Measurements from ENCODE around the gene MYT1.

The MYT1 gene

GRCh38 chr20:64139199-64140060 lies 24.8 kb upstream of the MYT1 start:
- no peak for DNase-seq (ENCODE audit: low spot score)

- no peak for DNase-seq (ENCODE audit: low spot score)
These were observed 24.0 kb upstream of the MYT1 start for GRCh38 chr20:64140061-64140931.

GRCh38 chr20:64140956-64141355 lies 23.3 kb upstream of the MYT1 start:
- DNase-seq (ENCODE audit: low spot score), result no peak

GRCh38 chr20:64142590-64142989 lies 21.7 kb upstream of the MYT1 start:
- DNase-seq (ENCODE audit: low spot score), result no peak

- DNase-seq (ENCODE audit: low spot score), result no peak
These were observed 21.0 kb upstream of the MYT1 start for GRCh38 chr20:64143018-64143801.

- DNase-seq (ENCODE audit: low spot score), result no peak
These were observed 19.9 kb upstream of the MYT1 start for GRCh38 chr20:64144144-64144912.

- DNase-seq (ENCODE audit: low spot score), result no peak
These were observed 18.6 kb upstream of the MYT1 start for GRCh38 chr20:64145458-64146300.

- DNase-seq (ENCODE audit: low spot score), result no peak
These were observed 17.8 kb upstream of the MYT1 start for GRCh38 chr20:64146301-64146935.

GRCh38 chr20:64146936-64147477 lies 17.2 kb upstream of the MYT1 start:
- DNase-seq (ENCODE audit: low spot score), result no peak

- DNase-seq (ENCODE audit: low spot score), result no peak
These were observed 15.7 kb upstream of the MYT1 start for GRCh38 chr20:64148581-64148980.

- no peak for DNase-seq (ENCODE audit: low spot score)
These were observed 15.1 kb upstream of the MYT1 start for GRCh38 chr20:64149141-64149540.

GRCh38 chr20:64149809-64150560 lies 14.3 kb upstream of the MYT1 start:
- DNase-seq (ENCODE audit: low spot score), result no peak

GRCh38 chr20:64150756-64151632 lies 13.3 kb upstream of the MYT1 start:
- DNase-seq (ENCODE audit: low spot score), result no peak

GRCh38 chr20:64151633-64152530 lies 12.4 kb upstream of the MYT1 start:
- DNase-seq (ENCODE audit: low spot score), result no peak

- DNase-seq (ENCODE audit: low spot score), result no peak
These were observed 11.3 kb upstream of the MYT1 start for GRCh38 chr20:64152906-64153305.

- no peak for DNase-seq (ENCODE audit: low spot score)
These were observed 10.8 kb upstream of the MYT1 start for GRCh38 chr20:64153410-64153809.

All from AG20443 (cell line).